GM12878 (cell line): ENCODE data around the gene LARP6. TPM values are rescaled to one million over a fixed set of nuclear protein-coding genes. Genes with fewer than 3 reads are reported as not detected.

Source experiments
- ATAC-seq: fragments of 200-7000 bp; cut with Tn5 transposase; 3 replicates; pipeline ENCODE4 v1.9.1; 2020; ENCODE audit warnings: mild to moderate bottlenecking, moderate library complexity
- BruUV-seq: library from RNA; stranded (reverse); fragments of 400-500 nt; replicated peaks from 2 replicates; lab custom pipeline; 2021; lab: Mats Ljungman, UMichigan
- CTCF ChIA-PET: fragments of 300-600 bp; sonication (Branson Sonifier 250); formaldehyde crosslinking; extraction: SDS; loops from one replicate; lab custom pipeline; 2021; ENCODE audit warnings: inconsistent platforms; lab: Yijun Ruan, JAX
- POLR2A ChIA-PET: fragments of 350-600 bp; formaldehyde crosslinking; extraction: SDS; loops from one replicate; lab custom pipeline; 2021; ENCODE audit warnings: inconsistent platforms; lab: Charles Lee
- RAD21 ChIA-PET: fragments of 300-600 bp; sonication (Branson Sonifier 250); formaldehyde crosslinking; loops from one replicate; lab custom pipeline; 2023; ENCODE audit warnings: antibody characterized with exemption; ENCODE audit not compliant: unreplicated experiment; lab: Charles Lee
- SMC1A ChIA-PET: fragments of 300-600 bp; sonication (Branson Sonifier 250); formaldehyde crosslinking; loops from one replicate; lab custom pipeline; 2023; ENCODE audit not compliant: unreplicated experiment, uncharacterized antibody; lab: Charles Lee
- DNase-seq: peaks from one replicate; pipeline ENCODE4 v3.0.0-alpha.2; 2011; ENCODE audit warnings: low read depth, low spot score
- FAIRE-seq: peaks from 3 replicates; lab custom pipeline; 2011; peaks lifted over from hg19 to GRCh38; lab: Jason Lieb, UNC
- H2AFZ ChIP-seq: 2 replicates; pipeline ENCODE4 v1.6.0; 2011; ENCODE audit warnings: low read depth, low read length, control low read depth; ENCODE audit not compliant: control insufficient read depth
- H3K27ac ChIP-seq: 2 replicates; pipeline ENCODE4 v1.5.1; 2011; ENCODE audit warnings: control low read depth; ENCODE audit not compliant: control insufficient read depth, insufficient read depth
- H3K27me3 ChIP-seq, 2 experiments: replicated peaks in 1 of 2; 2 replicates each; pipeline versions ENCODE4 v1.6.0 to v1.6.1; 2011; ENCODE audit warnings: low read length in 1 of 2; ENCODE audit not compliant: control insufficient read depth in 2 of 2, insufficient read depth in 2 of 2
- H3K36me3 ChIP-seq, 2 experiments: 2 replicates each; pipeline ENCODE4 v1.5.1; 2011; ENCODE audit warnings: low read length in 1 of 2; ENCODE audit not compliant: control insufficient read depth in 2 of 2, insufficient read depth in 2 of 2
- H3K4me1 ChIP-seq: 2 replicates; pipeline ENCODE4 v1.6.1; 2011; ENCODE audit warnings: mild to moderate bottlenecking, low read length, moderate library complexity, mixed read lengths; ENCODE audit not compliant: control insufficient read depth, insufficient read depth
- H3K4me2 ChIP-seq: 2 replicates; pipeline ENCODE4 v1.6.0; 2011; ENCODE audit warnings: control low read depth; ENCODE audit not compliant: control insufficient read depth, insufficient read depth
- H3K4me3 ChIP-seq: fragments of 200-600 bp; sonication (generic); 2 replicates; pipeline ENCODE4 v1.5.1; 2016
- H3K79me2 ChIP-seq: 2 replicates; pipeline ENCODE4 v1.6.0; 2011; ENCODE audit warnings: low read length; ENCODE audit not compliant: control insufficient read depth, insufficient read depth
- H3K9ac ChIP-seq: 2 replicates; pipeline ENCODE4 v1.8.0; 2011; ENCODE audit warnings: low read length, control low read depth, mixed read lengths; ENCODE audit not compliant: control insufficient read depth, insufficient read depth
- H3K9me3 ChIP-seq: replicated peaks from 3 replicates; pipeline ENCODE4 v1.5.1; 2011; ENCODE audit warnings: mild to moderate bottlenecking, low read length; ENCODE audit not compliant: control insufficient read depth, insufficient read depth
- H4K20me1 ChIP-seq: 2 replicates; pipeline ENCODE4 v1.6.0; 2011; ENCODE audit not compliant: control insufficient read depth, insufficient read depth
- BCL11A ChIP-seq: IDR thresholded peaks from 2 replicates; pipeline ENCODE4 v1.6.1; 2011; ENCODE audit warnings: low read depth, low read length
- CBFB ChIP-seq: IDR thresholded peaks from 2 replicates; pipeline ENCODE4 v1.6.1; 2016; ENCODE audit warnings: antibody characterized with exemption, low read depth
- CEBPZ ChIP-seq: fragments of 150-350 bp; IDR thresholded peaks from 2 replicates; pipeline ENCODE4 v1.6.1; 2016; ENCODE audit warnings: low read depth, low read length
- EED ChIP-seq: sonication (generic); IDR thresholded peaks from 2 replicates; pipeline ENCODE4 v1.6.1; 2016; ENCODE audit warnings: antibody characterized with exemption, low read depth
- HSF1 ChIP-seq: fragments of 150-350 bp; IDR thresholded peaks from 2 replicates; pipeline ENCODE4 v1.6.1; 2014; ENCODE audit warnings: mild to moderate bottlenecking, low read depth, low read length
- IKZF2 ChIP-seq, 2 experiments: fragments of 450-650 bp; IDR thresholded peaks; 2 replicates each; pipeline ENCODE4 v1.6.1; 2017; ENCODE audit warnings: mild to moderate bottlenecking in 2 of 2, moderate library complexity in 2 of 2
- MXI1 ChIP-seq: fragments of 150-350 bp; IDR thresholded peaks from 2 replicates; pipeline ENCODE4 v1.6.1; 2011; ENCODE audit warnings: low read depth, mild to moderate bottlenecking, inconsistent platforms, low read length, improper control_type of control experiment
- NFIC ChIP-seq: IDR thresholded peaks from 2 replicates; pipeline ENCODE4 v1.6.1; 2012; ENCODE audit warnings: low read depth, mild to moderate bottlenecking, inconsistent platforms, low read length, moderate library complexity
- RBBP5 ChIP-seq: fragments of 200-600 bp; sonication (generic); conservative IDR thresholded peaks from 2 replicates; pipeline ENCODE4 v1.6.1; 2016
- SIN3A ChIP-seq: IDR thresholded peaks from 2 replicates; pipeline ENCODE4 v1.6.1; 2012; ENCODE audit warnings: low read depth, low read length, improper control_type of control experiment
- SPI1 ChIP-seq: IDR thresholded peaks from 2 replicates; pipeline ENCODE4 v1.6.1; 2011; ENCODE audit warnings: low read depth, mild to moderate bottlenecking, low read length, moderate library complexity, borderline replicate concordance; ENCODE audit not compliant: insufficient read depth
- USF2 ChIP-seq: IDR thresholded peaks from 2 replicates; pipeline ENCODE4 v1.6.1; 2011; ENCODE audit warnings: low read depth, low read length, improper control_type of control experiment, borderline replicate concordance
- ZNF687 ChIP-seq: fragments of 450-650 bp; IDR thresholded peaks from 2 replicates; pipeline ENCODE4 v1.6.1; 2017; ENCODE audit warnings: mild to moderate bottlenecking, moderate library complexity
- WGBS: methylation state at CpG from one replicate; pipeline ENCODE4 v1.1.6; 2016; ENCODE audit warnings: low lambda C conversion rate; ENCODE audit not compliant: insufficient replicate concordance, insufficient coverage; ENCODE audit errors: missing lambda C conversion rate; 5-methylcytosine and 5-hydroxymethylcytosine counted together
- in situ Hi-C: fragments of 300-500 bp; cut with MboI; formaldehyde crosslinking; loops from 9 replicates; pipeline ENCODE4 v1.14.3; 2018; ENCODE audit warnings: mixed read lengths
- intact Hi-C: fragments of 100-400 bp; cut with micrococcal nuclease; formaldehyde crosslinking; loops from one replicate; pipeline ENCODE4 v1.14.2; 2022; ENCODE audit not compliant: unreplicated experiment
- polyA plus RNA-seq, 11 experiments: library from polyadenylated mRNA; depleted of rRNA in 4 of 11; unstranded in 6 of 11; stranded (reverse) in 5 of 11; fragments of >200 nt; fragmentation: Nextera tagmentation in 4 of 11; fragmentation: Illumina TruSeq in 1 of 11; extraction: Ambion mirVana in 4 of 11; extraction: Trizol in 1 of 11; gene quantifications; 1 replicate in 1 of 11; 2 replicates in 10 of 11; pipeline versions ENCODE4 v1.2.1 to v1.2.3, GENCODE V29; 2011 to 2016; ENCODE audit warnings: inconsistent platforms in 2 of 11, missing spikeins in 2 of 11, low read depth in 1 of 11
- total RNA-seq, 4 experiments: library from RNA; depleted of rRNA in 3 of 4; stranded (reverse); fragments of >200 nt in 3 of 4; fragmentation: Illumina TruSeq in 1 of 4; extraction: Trizol in 1 of 4; gene quantifications; 2 replicates each; pipeline versions ENCODE4 v1.2.1 to v1.2.3, GENCODE V29; 2013 to 2021

LARP6 gene
- total and polyA plus RNA-seq, 10 of the 15 experiments (the other 5 are each of a cell fraction or from before 2014, with no cell fraction given) = 0.74 to 14.6 (median 3.9) TPM

GRCh38 chr15:70879401-70879800 lies 25.4 kb upstream of the LARP6 start (continued):
- TF ChIP-seq ZNF687 = no peak

- WGBS = 50% methylated on average over 2 of the region's 2 CpGs
- no peak for TF ChIP-seq RBBP5
- no peak for TF ChIP-seq SPI1
- TF ChIP-seq USF2 = no peak
- no peak for TF ChIP-seq HSF1
- TF ChIP-seq CEBPZ = no peak
- no peak for TF ChIP-seq IKZF2 (IDR thresholded peaks at IDR 0.05)
- no peak for TF ChIP-seq MXI1
- no peak for TF ChIP-seq SIN3A
- TF ChIP-seq BCL11A = no peak
- no peak for TF ChIP-seq NFIC
- no peak for TF ChIP-seq EED
- TF ChIP-seq CBFB = no peak
Observed at GRCh38 chr15:70876683-70877082, 22.7 kb upstream of the LARP6 start.

More at GRCh38 chr15:70876683-70877082, 22.7 kb upstream of the LARP6 start:
- ATAC-seq (no peak), DNase-seq (no peak), FAIRE-seq (no peak)
- ChIA-PET RAD21 (no interaction called here), POLR2A (no interaction called here), SMC1A (no interaction called here), CTCF (no interaction called here)
- H3K36me3 ChIP-seq = no peaks in the 10 kb centered on the region
- no peaks in the 10 kb centered on the region for H4K20me1 ChIP-seq
- peaks cover 11% of the 10 kb centered on the region for H3K4me1 ChIP-seq
- intact Hi-C loops = no loop called here
- H3K9me3 ChIP-seq = no peaks in the 10 kb centered on the region
- no peaks in the 10 kb centered on the region for H3K79me2 ChIP-seq
- no peak overlapping the region for H3K9ac ChIP-seq
- peak overlapping the region; percentile 14; the same call in 1 of the 2 replicates for H3K4me2 ChIP-seq
- in situ Hi-C loops = no loop called here
- H3K27me3 ChIP-seq = no peaks in the 10 kb centered on the region
- no peak overlapping the region; the same call in 1 of the 2 replicates for H2AFZ ChIP-seq
- peak overlapping the region; percentile 6; the same call in 1 of the 2 replicates for H3K27ac ChIP-seq
- H3K4me3 ChIP-seq = no peak overlapping the region; the same call in 1 of the 2 replicates
- no TSS peak for BruUV-seq
